Muscle layer of duodenum (tissue), 2 donors: ENCODE results near the gene ASB18.

Experiments used
- H3K27ac ChIP-seq: one replicate; pipeline ENCODE4 v1.7.0; 2013; ENCODE audit warnings: mild to moderate bottlenecking, low read length
- H3K27me3 ChIP-seq: one replicate; pipeline ENCODE4 v1.7.0; 2013; ENCODE audit warnings: low read depth, mild to moderate bottlenecking, control low read depth, low read length
- H3K36me3 ChIP-seq, 2 donors: one replicate each; pipeline ENCODE4 v1.7.0; 2013; ENCODE audit warnings: low read length in 2 of 2, control low read depth in 1 of 2, mild to moderate bottlenecking in 1 of 2; ENCODE audit not compliant: insufficient read depth in 2 of 2, control insufficient read depth in 1 of 2
- H3K4me1 ChIP-seq, 2 donors: one replicate each; pipeline ENCODE4 v1.7.0; 2013; ENCODE audit warnings: low read length in 2 of 2, mild to moderate bottlenecking in 2 of 2, control low read depth in 1 of 2, moderate library complexity in 1 of 2; ENCODE audit not compliant: insufficient read depth in 2 of 2, control insufficient read depth in 1 of 2
- H3K4me3 ChIP-seq, 2 donors: one replicate each; pipeline ENCODE4 v1.7.0; 2013; ENCODE audit warnings: low read length in 2 of 2, low read depth in 1 of 2, mild to moderate bottlenecking in 1 of 2
- H3K9me3 ChIP-seq, 2 donors: one replicate each; pipeline ENCODE4 v1.7.0; 2013; ENCODE audit warnings: low read length in 2 of 2, control low read depth in 1 of 2, mild to moderate bottlenecking in 1 of 2; ENCODE audit not compliant: control insufficient read depth in 1 of 2
- donor health status: healthy.

The ASB18 gene

GRCh38 chr2:236216711-236217110 lies 47.5 kb downstream of the ASB18 start:
- Histone ChIP-seq H3K27me3 (peaks cover 5% of the 10 kb centered on the region), H3K36me3 (no peaks in the 10 kb centered on the region), H3K27ac (no peak overlapping the region)

GRCh38 chr2:236215761-236216333 lies 48.4 kb downstream of the ASB18 start:
- H3K4me3 ChIP-seq = no peak overlapping the region
- H3K4me1 ChIP-seq = no peaks in the 10 kb centered on the region
- peaks cover 5% of the 10 kb centered on the region for H3K27me3 ChIP-seq
- no peaks in the 10 kb centered on the region for H3K36me3 ChIP-seq
- no peak overlapping the region for H3K27ac ChIP-seq
- no peaks in the 10 kb centered on the region for H3K9me3 ChIP-seq

More at GRCh38 chr2:236216711-236217110, 47.5 kb downstream of the ASB18 start:
- Histone ChIP-seq H3K4me1 (no peaks in the 10 kb centered on the region), H3K4me3 (no peak overlapping the region), H3K9me3 (no peaks in the 10 kb centered on the region)

GRCh38 chr2:236215196-236215595 lies 49.0 kb downstream of the ASB18 start:
- Histone ChIP-seq H3K27me3 (peaks cover 5% of the 10 kb centered on the region), H3K27ac (no peak overlapping the region), H3K4me1 (no peaks in the 10 kb centered on the region)

GRCh38 chr2:236214376-236214995 lies 49.7 kb downstream of the ASB18 start:
- Histone ChIP-seq H3K36me3 (no peaks in the 10 kb centered on the region), H3K27me3 (peaks cover 5% of the 10 kb centered on the region), H3K27ac (no peak overlapping the region), H3K4me1 (no peaks in the 10 kb centered on the region), H3K9me3 (no peaks in the 10 kb centered on the region), H3K4me3 (no peak overlapping the region)

More at GRCh38 chr2:236215196-236215595, 49.0 kb downstream of the ASB18 start:
- Histone ChIP-seq H3K9me3 (no peaks in the 10 kb centered on the region), H3K4me3 (no peak overlapping the region), H3K36me3 (no peaks in the 10 kb centered on the region)

- H3K4me1 ChIP-seq = no peaks in the 10 kb centered on the region
- H3K27ac ChIP-seq = no peak overlapping the region
- no peak overlapping the region for H3K4me3 ChIP-seq
- H3K27me3 ChIP-seq = peaks cover 4% of the 10 kb centered on the region
- peaks cover 0 to 5% of the 10 kb centered on the region in 2 donors for H3K9me3 ChIP-seq
- H3K36me3 ChIP-seq = no peaks in the 10 kb centered on the region
Observed at GRCh38 chr2:236211296-236211695, 52.9 kb downstream of the ASB18 start.

- Histone ChIP-seq H3K4me3 (no peak overlapping the region), H3K9me3 (peaks cover 5 to 9% of the 10 kb centered on the region in 2 donors), H3K4me1 (no peaks in the 10 kb centered on the region), H3K36me3 (no peaks in the 10 kb centered on the region), H3K27me3 (no peaks in the 10 kb centered on the region), H3K27ac (no peak overlapping the region)
Observed at GRCh38 chr2:236210536-236210935, 53.7 kb downstream of the ASB18 start.

GRCh38 chr2:236209996-236210395 lies 54.2 kb downstream of the ASB18 start:
- Histone ChIP-seq H3K4me1 (no peaks in the 10 kb centered on the region), H3K27me3 (no peaks in the 10 kb centered on the region), H3K36me3 (no peaks in the 10 kb centered on the region), H3K4me3 (no peak overlapping the region), H3K27ac (no peak overlapping the region), H3K9me3 (peaks cover 10 to 14% of the 10 kb centered on the region in 2 donors)

- H3K4me1 ChIP-seq = no peaks in the 10 kb centered on the region
- H3K36me3 ChIP-seq = no peaks in the 10 kb centered on the region
- H3K27me3 ChIP-seq = no peaks in the 10 kb centered on the region
- H3K4me3 ChIP-seq = no peak overlapping the region
- peaks cover 10 to 19% of the 10 kb centered on the region in 2 donors for H3K9me3 ChIP-seq
- no peak overlapping the region for H3K27ac ChIP-seq
Observed at GRCh38 chr2:236209535-236209934, 54.7 kb downstream of the ASB18 start.

- Histone ChIP-seq H3K4me1 (no peaks in the 10 kb centered on the region), H3K9me3 (peaks cover 10 to 22% of the 10 kb centered on the region in 2 donors), H3K4me3 (no peak overlapping the region), H3K27me3 (no peaks in the 10 kb centered on the region), H3K27ac (no peak overlapping the region), H3K36me3 (no peaks in the 10 kb centered on the region)
Observed at GRCh38 chr2:236208019-236208926, 55.9 kb downstream of the ASB18 start.

- Histone ChIP-seq H3K27ac (no peak overlapping the region), H3K9me3 (peaks cover 10 to 22% of the 10 kb centered on the region in 2 donors), H3K27me3 (no peaks in the 10 kb centered on the region), H3K4me3 (no peak overlapping the region), H3K4me1 (no peaks in the 10 kb centered on the region), H3K36me3 (no peaks in the 10 kb centered on the region)
Observed at GRCh38 chr2:236207472-236207871, 56.7 kb downstream of the ASB18 start.

- H3K4me3 ChIP-seq = no peak overlapping the region
- no peaks in the 10 kb centered on the region for H3K27me3 ChIP-seq
- H3K9me3 ChIP-seq = peaks cover 10 to 22% of the 10 kb centered on the region in 2 donors
- no peak overlapping the region for H3K27ac ChIP-seq
- no peaks in the 10 kb centered on the region for H3K4me1 ChIP-seq
- no peaks in the 10 kb centered on the region for H3K36me3 ChIP-seq
Observed at GRCh38 chr2:236205867-236206645, 58.1 kb downstream of the ASB18 start.
